Measurements from ENCODE around the gene AK9. TPM values are rescaled to one million over a fixed set of nuclear protein-coding genes. Genes with fewer than 3 reads are reported as not detected.

Gene AK9
- total and polyA plus RNA-seq, 9 of the 15 experiments (the other 6 are each of a cell fraction or from before 2014, with no cell fraction given), result 0.59 to 1.9 (median 1.2) TPM

DNA sequence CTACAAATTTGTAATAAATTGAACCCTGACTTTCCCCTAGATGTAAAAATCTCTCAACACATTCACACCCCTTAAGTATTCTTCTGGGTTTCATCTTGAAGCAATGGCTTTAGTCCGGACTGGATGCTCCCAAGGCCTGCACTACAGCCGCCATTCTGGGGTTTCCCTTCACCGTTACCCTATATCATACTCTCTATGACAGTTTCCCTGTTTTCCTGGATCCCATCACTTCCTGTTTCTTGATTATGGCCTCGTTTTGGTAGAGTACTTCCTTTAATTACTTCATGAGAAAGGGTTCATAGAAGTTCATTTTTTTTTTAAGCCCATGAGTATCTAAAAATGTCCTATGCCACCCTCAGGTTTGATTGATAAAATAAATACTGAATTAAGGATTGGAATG is 11.8 kb upstream of the AK9 start (continued):
- TF ChIP-seq, protein P1, sequence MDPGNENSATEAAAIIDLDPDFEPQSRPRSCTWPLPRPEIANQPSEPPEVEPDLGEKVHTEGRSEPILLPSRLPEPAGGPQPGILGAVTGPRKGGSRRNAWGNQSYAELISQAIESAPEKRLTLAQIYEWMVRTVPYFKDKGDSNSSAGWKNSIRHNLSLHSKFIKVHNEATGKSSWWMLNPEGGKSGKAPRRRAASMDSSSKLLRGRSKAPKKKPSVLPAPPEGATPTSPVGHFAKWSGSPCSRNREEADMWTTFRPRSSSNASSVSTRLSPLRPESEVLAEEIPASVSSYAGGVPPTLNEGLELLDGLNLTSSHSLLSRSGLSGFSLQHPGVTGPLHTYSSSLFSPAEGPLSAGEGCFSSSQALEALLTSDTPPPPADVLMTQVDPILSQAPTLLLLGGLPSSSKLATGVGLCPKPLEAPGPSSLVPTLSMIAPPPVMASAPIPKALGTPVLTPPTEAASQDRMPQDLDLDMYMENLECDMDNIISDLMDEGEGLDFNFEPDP (CRISPR knock-in tag; IDR thresholded peaks at IDR 0.05), result no peak
- TF ChIP-seq, protein P2, sequence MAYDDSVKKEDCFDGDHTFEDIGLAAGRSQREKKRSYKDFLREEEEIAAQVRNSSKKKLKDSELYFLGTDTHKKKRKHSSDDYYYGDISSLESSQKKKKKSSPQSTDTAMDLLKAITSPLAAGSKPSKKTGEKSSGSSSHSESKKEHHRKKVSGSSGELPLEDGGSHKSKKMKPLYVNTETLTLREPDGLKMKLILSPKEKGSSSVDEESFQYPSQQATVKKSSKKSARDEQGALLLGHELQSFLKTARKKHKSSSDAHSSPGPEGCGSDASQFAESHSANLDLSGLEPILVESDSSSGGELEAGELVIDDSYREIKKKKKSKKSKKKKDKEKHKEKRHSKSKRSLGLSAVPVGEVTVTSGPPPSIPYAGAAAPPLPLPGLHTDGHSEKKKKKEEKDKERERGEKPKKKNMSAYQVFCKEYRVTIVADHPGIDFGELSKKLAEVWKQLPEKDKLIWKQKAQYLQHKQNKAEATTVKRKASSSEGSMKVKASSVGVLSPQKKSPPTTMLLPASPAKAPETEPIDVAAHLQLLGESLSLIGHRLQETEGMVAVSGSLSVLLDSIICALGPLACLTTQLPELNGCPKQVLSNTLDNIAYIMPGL (CRISPR knock-in tag; IDR thresholded peaks at IDR 0.05), result no peak
- TF ChIP-seq ELF1 (tag; IDR thresholded peaks at IDR 0.05) (0 out of 2 replicates have a peak, but pooled peaks have one; percentile 32), CBX1 (IDR thresholded peaks at IDR 0.05; ENCODE audit: low read depth) (no peak)
- TF ChIP-seq, protein P3, sequence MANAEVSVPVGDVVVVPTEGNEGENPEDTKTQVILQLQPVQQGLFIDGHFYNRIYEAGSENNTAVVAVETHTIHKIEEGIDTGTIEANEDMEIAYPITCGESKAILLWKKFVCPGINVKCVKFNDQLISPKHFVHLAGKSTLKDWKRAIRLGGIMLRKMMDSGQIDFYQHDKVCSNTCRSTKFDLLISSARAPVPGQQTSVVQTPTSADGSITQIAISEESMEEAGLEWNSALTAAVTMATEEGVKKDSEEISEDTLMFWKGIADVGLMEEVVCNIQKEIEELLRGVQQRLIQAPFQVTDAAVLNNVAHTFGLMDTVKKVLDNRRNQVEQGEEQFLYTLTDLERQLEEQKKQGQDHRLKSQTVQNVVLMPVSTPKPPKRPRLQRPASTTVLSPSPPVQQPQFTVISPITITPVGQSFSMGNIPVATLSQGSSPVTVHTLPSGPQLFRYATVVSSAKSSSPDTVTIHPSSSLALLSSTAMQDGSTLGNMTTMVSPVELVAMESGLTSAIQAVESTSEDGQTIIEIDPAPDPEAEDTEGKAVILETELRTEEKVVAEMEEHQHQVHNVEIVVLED (CRISPR knock-in tag; IDR thresholded peaks at IDR 0.05), result no peak

DNA sequence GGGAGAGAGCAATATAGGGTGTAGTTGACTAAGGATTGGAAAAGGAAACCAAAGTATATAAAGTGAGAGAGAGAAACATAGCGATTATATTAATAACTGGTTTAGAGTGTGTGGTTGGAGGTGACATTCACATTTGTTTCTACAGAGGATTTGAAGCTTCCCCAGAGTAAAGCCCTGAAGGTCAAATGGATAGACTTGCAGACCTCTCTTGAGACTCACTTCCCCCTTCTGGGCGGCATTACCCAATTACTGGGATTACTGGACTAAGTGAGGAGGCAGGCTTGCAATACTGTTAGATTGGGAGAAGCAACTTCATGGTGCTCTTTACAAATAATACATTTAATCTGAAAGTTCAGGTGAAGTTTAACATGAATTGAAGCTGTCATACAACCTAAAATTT is 10.8 kb upstream of the AK9 start:
- 4% methylated on average over 2 of the region's 2 CpGs for WGBS (ENCODE audit: insufficient coverage, low coverage, missing lambda C conversion rate)
- H3K27ac ChIP-seq (ENCODE audit: extremely low read depth, low read depth, low read length), result no peak overlapping the region
- no peaks in the 10 kb centered on the region for H3K36me3 ChIP-seq (ENCODE audit: control insufficient read depth, insufficient read depth, low read length)
- no peaks in the 10 kb centered on the region for H3K9me3 ChIP-seq (replicated peaks; ENCODE audit: control insufficient read depth, insufficient read depth, low read depth, low read length)
- H2AFZ ChIP-seq (ENCODE audit: low read depth, low read length), result no peak overlapping the region
- CTCF ChIA-PET (ENCODE audit: low intra/inter-chr PET ratio), result no interaction called here
- FAIRE-seq (no peak), ATAC-seq (no peak), DNase-seq (ENCODE audit: extremely low read depth in 1 of 4, low spot score in 3 of 4) (no peak)
- no peaks in the 10 kb centered on the region for H3K4me1 ChIP-seq (replicated peaks in 1 of 2; ENCODE audit: control insufficient read depth in 2 of 2, insufficient read depth in 2 of 2, low read length in 2 of 2)
- no peaks in the 10 kb centered on the region for H3K9me1 ChIP-seq (ENCODE audit: control insufficient read depth, insufficient read depth, low read length)
- H3K79me2 ChIP-seq (ENCODE audit: control insufficient read depth, insufficient read depth, low read length), result no peaks in the 10 kb centered on the region
- intact Hi-C loops (cut with micrococcal nuclease) (loop anchor here (10.0 kb wide), 1 partner anchor 473 kb away; the partner anchor contains the start of gene WASF1), in situ Hi-C loops (cut with MboI) (loop anchor here (5.0 to 10.0 kb wide), 3 partner anchors 177 to 691 kb away; no protein-coding TSS in a partner anchor)
- H4K20me1 ChIP-seq (replicated peaks; ENCODE audit: control insufficient read depth, insufficient read depth, low read length), result no peaks in the 10 kb centered on the region
- BruUV-seq (replicated peaks), result no TSS peak
- no peaks in the 10 kb centered on the region for H3K27me3 ChIP-seq (ENCODE audit: control insufficient read depth in 2 of 2, insufficient read depth in 2 of 2, low read length in 2 of 2)
- H3K4me2 ChIP-seq (ENCODE audit: insufficient read depth, low read length), result no peak overlapping the region
- no peak overlapping the region for H3K4me3 ChIP-seq
- H3K9ac ChIP-seq (ENCODE audit: insufficient read depth in 1 of 2, low read depth in 2 of 2, low read length in 2 of 2), result no peak overlapping the region
- POLR2A ChIA-PET, result interaction anchor here (1.4 kb wide), 1 partner anchor 11 kb away, joined by 4 read pairs; the partner anchor contains the start of genes AK9 and FIG4
- no peak for TF ChIP-seq CHD2 (IDR thresholded peaks at IDR 0.05; ENCODE audit: low read depth, low read length)
- TF ChIP-seq ZZZ3 (IDR thresholded peaks at IDR 0.05), result no peak
- TF ChIP-seq, protein P4, sequence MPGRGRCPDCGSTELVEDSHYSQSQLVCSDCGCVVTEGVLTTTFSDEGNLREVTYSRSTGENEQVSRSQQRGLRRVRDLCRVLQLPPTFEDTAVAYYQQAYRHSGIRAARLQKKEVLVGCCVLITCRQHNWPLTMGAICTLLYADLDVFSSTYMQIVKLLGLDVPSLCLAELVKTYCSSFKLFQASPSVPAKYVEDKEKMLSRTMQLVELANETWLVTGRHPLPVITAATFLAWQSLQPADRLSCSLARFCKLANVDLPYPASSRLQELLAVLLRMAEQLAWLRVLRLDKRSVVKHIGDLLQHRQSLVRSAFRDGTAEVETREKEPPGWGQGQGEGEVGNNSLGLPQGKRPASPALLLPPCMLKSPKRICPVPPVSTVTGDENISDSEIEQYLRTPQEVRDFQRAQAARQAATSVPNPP (IDR thresholded peaks at IDR 0.05; ENCODE audit: borderline replicate concordance, insufficient read depth, insufficient read length), result no peak
- TF ChIP-seq KDM5B (IDR thresholded peaks at IDR 0.05; ENCODE audit: insufficient replicate concordance, low read depth, low read length), result no peak
- TF ChIP-seq EWSR1 (IDR thresholded peaks at IDR 0.05; ENCODE audit: borderline replicate concordance, low read depth, partially characterized antibody), result no peak
- TF ChIP-seq RBM14 (IDR thresholded peaks at IDR 0.05; ENCODE audit: borderline replicate concordance, insufficient read depth, low read depth, low read length), result no peak
- TF ChIP-seq, protein P5, sequence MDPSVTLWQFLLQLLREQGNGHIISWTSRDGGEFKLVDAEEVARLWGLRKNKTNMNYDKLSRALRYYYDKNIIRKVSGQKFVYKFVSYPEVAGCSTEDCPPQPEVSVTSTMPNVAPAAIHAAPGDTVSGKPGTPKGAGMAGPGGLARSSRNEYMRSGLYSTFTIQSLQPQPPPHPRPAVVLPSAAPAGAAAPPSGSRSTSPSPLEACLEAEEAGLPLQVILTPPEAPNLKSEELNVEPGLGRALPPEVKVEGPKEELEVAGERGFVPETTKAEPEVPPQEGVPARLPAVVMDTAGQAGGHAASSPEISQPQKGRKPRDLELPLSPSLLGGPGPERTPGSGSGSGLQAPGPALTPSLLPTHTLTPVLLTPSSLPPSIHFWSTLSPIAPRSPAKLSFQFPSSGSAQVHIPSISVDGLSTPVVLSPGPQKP (CRISPR knock-in tag; IDR thresholded peaks at IDR 0.05), result no peak
- TF ChIP-seq CREM (IDR thresholded peaks at IDR 0.05; ENCODE audit: low read depth), result no peak
- no peak for TF ChIP-seq MBD2 (IDR thresholded peaks at IDR 0.05; ENCODE audit: borderline replicate concordance, low read depth)

All from K562 (cell line).